Measurements from ENCODE around the gene PACS1.

The PACS1 gene

DNA sequence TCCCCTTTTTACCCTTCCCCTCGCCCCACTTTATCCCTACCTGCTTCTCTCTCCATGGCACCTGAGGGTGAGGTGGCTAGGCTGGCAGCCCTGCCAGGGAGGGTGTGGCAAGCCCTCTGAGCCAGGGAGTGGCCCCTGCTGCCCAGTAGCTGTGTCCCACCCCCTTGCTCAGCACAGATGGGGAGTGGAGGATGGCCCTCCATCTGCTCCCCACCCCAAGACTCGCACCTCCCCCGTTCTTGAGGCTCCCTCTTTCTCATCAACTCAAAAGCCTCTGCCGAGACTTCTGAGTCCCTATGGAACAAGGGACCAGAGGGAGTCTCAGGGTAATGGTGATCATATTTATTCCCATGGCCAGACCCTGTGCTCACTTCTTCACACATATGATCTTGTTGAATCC is 223.3 kb downstream of the PACS1 start:
- DNase-seq: no peak

DNA sequence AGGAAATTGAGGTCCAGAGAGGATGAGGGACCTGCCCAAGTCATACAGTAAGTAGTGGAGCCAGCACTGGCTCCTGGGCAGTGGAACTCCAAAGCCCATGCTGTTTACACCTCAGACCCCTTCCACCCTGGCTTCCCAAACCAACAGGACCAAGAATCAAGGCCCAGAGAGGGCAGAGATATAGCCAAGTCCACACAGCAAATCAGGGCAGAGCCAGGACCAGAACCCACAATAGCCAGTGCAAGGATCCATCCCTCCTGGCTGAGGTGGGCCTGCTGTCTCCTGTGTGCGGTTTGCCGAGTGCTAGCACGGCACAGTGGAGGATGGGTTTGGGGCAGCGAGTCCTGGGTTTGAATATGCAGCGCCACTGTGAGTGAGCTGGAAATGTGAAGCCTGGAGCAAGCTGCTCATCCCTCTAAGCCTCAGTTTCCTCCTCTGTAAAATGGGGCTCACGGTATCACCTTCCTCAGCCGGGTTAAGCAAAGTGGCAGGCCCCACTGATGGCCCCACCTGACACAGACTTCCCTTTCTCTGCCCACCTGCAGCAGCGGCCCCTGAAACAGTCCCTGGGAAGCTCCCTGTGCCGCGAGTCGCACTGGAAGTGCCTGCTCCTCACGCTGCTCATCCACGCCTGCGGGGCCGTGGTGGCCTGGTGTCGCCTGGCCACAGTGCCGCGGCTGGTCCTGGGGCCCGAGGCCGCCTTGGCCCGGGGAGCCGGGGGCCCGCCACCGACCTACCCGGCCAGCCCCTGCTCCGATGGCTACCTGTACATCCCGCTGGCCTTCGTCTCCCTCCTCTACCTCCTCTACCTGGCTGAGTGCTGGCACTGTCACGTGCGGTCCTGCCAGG is 223.9 kb downstream of the PACS1 start:
- no peak for DNase-seq
